Activated CD8-positive, alpha-beta memory T cell treated with anti-CD3 and anti-CD28 coated beads, Interleukin-2, amount 10 ng/mL, durations not matched to agents 7 days and 5 days (primary cell): ENCODE data around the gene DHX58. TPM values are rescaled to one million over a fixed set of nuclear protein-coding genes. Genes with fewer than 3 reads are reported as not detected.

Experiments
- total RNA-seq, 2 experiments: library from RNA; stranded (reverse); gene quantifications; one replicate each; pipeline ENCODE4 v1.2.3, GENCODE V29; 2021

DHX58 gene
- total RNA-seq, 2 experiments from 2014 or later: 65.8 to 105 TPM

Other genes starting within 250 kb of the DHX58 start
- 10 to 100 TPM; 14.4 to 16.4 TPM for gene KLHL11, start 247.3 kb downstream of the DHX58 start, total RNA-seq
- 100 to 1,000 TPM; 186 to 220 TPM for gene ACLY, start 193.8 kb downstream of the DHX58 start, total RNA-seq
- 1 to 10 TPM in 1 of 2 experiments, under 1 TPM in 1; 0.49 to 1.1 TPM for gene ODAD4, start 182.1 kb downstream of the DHX58 start, total RNA-seq
- gene CNP, start 145.9 kb downstream of the DHX58 start, total RNA-seq: 100 to 1,000 TPM in 1 of 2 experiments, 10 to 100 TPM in 1; 98.1 to 112 TPM
- gene DNAJC7, start 95.3 kb downstream of the DHX58 start, total RNA-seq: 10 to 100 TPM; 89.1 to 97.0 TPM
- 10 to 100 TPM; 21.0 to 23.7 TPM for gene NKIRAS2, start 92.6 kb downstream of the DHX58 start, total RNA-seq
- under 1 TPM; 0.14 to 0.23 TPM for gene C17orf113, start 62.1 kb downstream of the DHX58 start, total RNA-seq
- gene ZNF385C, start 14.2 kb downstream of the DHX58 start, total RNA-seq: under 1 TPM; 0.12 to 0.18 TPM
- 10 to 100 TPM; 49.0 to 58.2 TPM for gene KAT2A, start 8.7 kb upstream of the DHX58 start, total RNA-seq
- gene HSPB9, start 10.1 kb upstream of the DHX58 start, total RNA-seq: under 1 TPM in 1 of 2 experiments, not detected in 1; 0.58 TPM
- gene RAB5C, start 42.3 kb upstream of the DHX58 start, total RNA-seq: 10 to 100 TPM; 86.9 to 99.4 TPM
- under 1 TPM; 0.09 to 0.56 TPM for gene KCNH4, start 68.4 kb upstream of the DHX58 start, total RNA-seq
- gene HCRT, start 72.7 kb upstream of the DHX58 start, total RNA-seq: not detected
- gene GHDC, start 81.8 kb upstream of the DHX58 start, total RNA-seq: 10 to 100 TPM; 17.0 to 18.0 TPM
- gene STAT5B, start 163.7 kb upstream of the DHX58 start, total RNA-seq: 100 to 1,000 TPM; 112 to 116 TPM
- gene STAT5A, start 175.8 kb upstream of the DHX58 start, total RNA-seq: 100 to 1,000 TPM; 118 to 127 TPM